IMR-90 (cell line): Measurements from ENCODE around the gene BOD1L2. TPM values are rescaled to one million over a fixed set of nuclear protein-coding genes. Genes with fewer than 3 reads are reported as not detected.

Experiments
- polyA plus RNA-seq, 3 experiments: library from polyadenylated mRNA; depleted of rRNA; stranded (reverse); fragments of >200 nt; gene quantifications; 2 replicates each; pipeline ENCODE4 v1.2.3, GENCODE V29; 2012; ENCODE audit warnings: low replicate concordance in 1 of 3
- total RNA-seq: library from RNA; depleted of rRNA; stranded (reverse); fragments of >200 nt; gene quantifications from 2 replicates; pipeline ENCODE4 v1.2.3, GENCODE V29; 2012; rRNA removed

Gene BOD1L2
- total and polyA plus RNA-seq, 2 of the 4 experiments (the other 2 are of a cell fraction), result not detected

Other genes with a start within 250 kb of the BOD1L2 start
- gene ST8SIA3, start 205.5 kb downstream of the BOD1L2 start, total RNA-seq, result not detected in 2 replicates
- not detected in 2 replicates for gene ST8SIA3, start 205.5 kb downstream of the BOD1L2 start, polyA plus RNA-seq (2012; rRNA removed)